Mesendoderm (in vitro differentiated cells): ENCODE results near the gene SYT7.

Source experiments
- DNase-seq: peaks from one replicate; pipeline ENCODE4 v3.0.0; 2013
- H2AK5ac ChIP-seq: 2 replicates; pipeline ENCODE4 v1.6.1; 2013; ENCODE audit warnings: low read length, inconsistent platforms
- H2BK120ac ChIP-seq: 2 replicates; pipeline ENCODE4 v1.6.1; 2013; ENCODE audit warnings: low read depth, mild to moderate bottlenecking, low read length, moderate library complexity, mixed read lengths
- H2BK15ac ChIP-seq: replicated peaks from 2 replicates; pipeline ENCODE4 v1.6.1; 2013; ENCODE audit warnings: low read depth, mild to moderate bottlenecking, moderate library complexity
- H2BK5ac ChIP-seq: 2 replicates; pipeline ENCODE4 v1.6.1; 2013; ENCODE audit warnings: low read length, inconsistent platforms
- H3K18ac ChIP-seq: 2 replicates; pipeline ENCODE4 v1.6.1; 2013; ENCODE audit warnings: mild to moderate bottlenecking, low read length, mixed read lengths
- H3K23ac ChIP-seq: one replicate; pipeline ENCODE4 v1.6.1; 2013; ENCODE audit warnings: low read length
- H3K27ac ChIP-seq: 2 replicates; pipeline ENCODE4 v1.5.1; 2013; ENCODE audit warnings: low read depth, mild to moderate bottlenecking, inconsistent platforms, low read length, moderate library complexity
- H3K27me3 ChIP-seq: 2 replicates; pipeline ENCODE4 v1.6.1; 2013; ENCODE audit warnings: low read length, control low read depth, mild to moderate bottlenecking, inconsistent platforms; ENCODE audit not compliant: insufficient read depth, poor library complexity
- H3K36me3 ChIP-seq: 2 replicates; pipeline ENCODE4 v1.6.1; 2013; ENCODE audit warnings: low read length, inconsistent platforms; ENCODE audit not compliant: control insufficient read depth, insufficient read depth
- H3K4ac ChIP-seq: one replicate; pipeline ENCODE4 v1.6.1; 2013; ENCODE audit warnings: low read depth, mild to moderate bottlenecking, low read length, moderate library complexity
- H3K4me1 ChIP-seq: 2 replicates; pipeline ENCODE4 v1.6.1; 2013; ENCODE audit warnings: low read depth, low read length, inconsistent platforms; ENCODE audit not compliant: control insufficient read depth
- H3K4me2 ChIP-seq: 2 replicates; pipeline ENCODE4 v1.6.1; 2013; ENCODE audit warnings: low read length
- H3K4me3 ChIP-seq: 2 replicates; pipeline ENCODE4 v1.5.1; 2013; ENCODE audit warnings: mild to moderate bottlenecking, low read length
- H3K56ac ChIP-seq: one replicate; pipeline ENCODE4 v1.6.1; 2013; ENCODE audit warnings: low read length
- H3K79me1 ChIP-seq: 2 replicates; pipeline ENCODE4 v1.6.1; 2013; ENCODE audit warnings: low read length, inconsistent platforms
- H3K79me2 ChIP-seq: 2 replicates; pipeline ENCODE4 v1.6.1; 2013; ENCODE audit warnings: mild to moderate bottlenecking, low read length; ENCODE audit not compliant: control insufficient read depth, insufficient read depth
- H3K9ac ChIP-seq: 2 replicates; pipeline ENCODE4 v1.6.1; 2013; ENCODE audit warnings: low read length, inconsistent platforms
- H4K5ac ChIP-seq: one replicate; pipeline ENCODE4 v1.6.1; 2013; ENCODE audit warnings: low read length
- H4K8ac ChIP-seq: one replicate; pipeline ENCODE4 v1.6.1; 2013; ENCODE audit warnings: low read depth, mild to moderate bottlenecking, control low read depth, low read length, moderate library complexity
- WGBS: extraction: QIAGEN DNeasy Blood & Tissue Kit; methylation state at CpG from one replicate; pipeline ENCODE4 v1.1.7; 2013; ENCODE audit warnings: low lambda C conversion rate, missing lambda C conversion rate; ENCODE audit not compliant: insufficient coverage; ENCODE audit errors: extremely low coverage; 5-methylcytosine and 5-hydroxymethylcytosine counted together

Gene SYT7

GRCh38 chr11:61543606-61544306 lies 37.1 kb downstream of the SYT7 start:
- H3K56ac ChIP-seq, result no peak overlapping the region
- H3K27ac ChIP-seq, result no peak overlapping the region
- no peak for DNase-seq
- no peak overlapping the region for H3K23ac ChIP-seq
- no peak overlapping the region for H3K4me2 ChIP-seq
- H2BK15ac ChIP-seq, result no peak overlapping the region
- no peaks in the 10 kb centered on the region for H3K36me3 ChIP-seq
- no peak overlapping the region for H3K4ac ChIP-seq
- no peak overlapping the region for H4K8ac ChIP-seq
- no peak overlapping the region for H2AK5ac ChIP-seq
- no peak overlapping the region for H3K9ac ChIP-seq
- no peak overlapping the region for H3K4me3 ChIP-seq
- no peak overlapping the region for H4K5ac ChIP-seq
- H3K18ac ChIP-seq, result no peak overlapping the region
- no peak overlapping the region for H2BK5ac ChIP-seq
- peaks cover 4% of the 10 kb centered on the region for H3K4me1 ChIP-seq
- H3K79me1 ChIP-seq, result no peaks in the 10 kb centered on the region
- H3K27me3 ChIP-seq, result no peaks in the 10 kb centered on the region
- no peaks in the 10 kb centered on the region for H3K79me2 ChIP-seq
- no peak overlapping the region for H2BK120ac ChIP-seq
- no CpG with 5 or more reads among the region's 4 CpGs for WGBS

- Histone ChIP-seq H3K4me2 (no peak overlapping the region), H3K23ac (no peak overlapping the region), H3K9ac (peak overlapping the region; percentile 8), H2AK5ac (no peak overlapping the region), H3K79me2 (no peaks in the 10 kb centered on the region), H3K4me1 (peaks cover 4% of the 10 kb centered on the region), H4K5ac (no peak overlapping the region), H3K56ac (peak overlapping the region; percentile 50), H3K36me3 (no peaks in the 10 kb centered on the region), H3K27me3 (no peaks in the 10 kb centered on the region), H2BK120ac (no peak overlapping the region), H3K4me3 (no peak overlapping the region), H2BK15ac (no peak overlapping the region), H4K8ac (no peak overlapping the region), H2BK5ac (no peak overlapping the region), H3K4ac (no peak overlapping the region), H3K18ac (no peak overlapping the region), H3K79me1 (no peaks in the 10 kb centered on the region), H3K27ac (no peak overlapping the region)
- DNase-seq, result no peak
- no CpG with 5 or more reads among the region's 16 CpGs for WGBS
Observed at GRCh38 chr11:61542705-61543104, 38.2 kb downstream of the SYT7 start.

- Histone ChIP-seq H3K27me3 (no peaks in the 10 kb centered on the region), H3K9ac (no peak overlapping the region), H3K4ac (no peak overlapping the region), H3K36me3 (no peaks in the 10 kb centered on the region), H3K4me2 (no peak overlapping the region), H2BK15ac (no peak overlapping the region), H3K27ac (no peak overlapping the region), H2BK120ac (no peak overlapping the region), H2AK5ac (no peak overlapping the region), H4K5ac (no peak overlapping the region), H3K4me3 (no peak overlapping the region), H2BK5ac (no peak overlapping the region), H3K56ac (peak overlapping the region; percentile 50), H3K79me2 (no peaks in the 10 kb centered on the region), H3K79me1 (no peaks in the 10 kb centered on the region), H3K4me1 (peaks cover 4% of the 10 kb centered on the region), H3K18ac (no peak overlapping the region), H4K8ac (no peak overlapping the region), H3K23ac (peak overlapping the region; percentile 89)
- no CpG with 5 or more reads among the region's 19 CpGs for WGBS
- DNase-seq, result no peak
Observed at GRCh38 chr11:61542024-61542461, 38.8 kb downstream of the SYT7 start.

GRCh38 chr11:61541598-61541997 lies 39.3 kb downstream of the SYT7 start:
- peaks cover 4% of the 10 kb centered on the region for H3K4me1 ChIP-seq
- no peak overlapping the region for H4K8ac ChIP-seq
- H3K56ac ChIP-seq, result peak overlapping the region; percentile 50
- no peaks in the 10 kb centered on the region for H3K27me3 ChIP-seq
- H3K79me2 ChIP-seq, result no peaks in the 10 kb centered on the region
- no peaks in the 10 kb centered on the region for H3K36me3 ChIP-seq
- no peak overlapping the region for H3K27ac ChIP-seq
- H3K4me3 ChIP-seq, result no peak overlapping the region
- H2BK120ac ChIP-seq, result no peak overlapping the region
- H3K23ac ChIP-seq, result no peak overlapping the region
- no peak overlapping the region for H2BK5ac ChIP-seq
- WGBS, result no CpG with 5 or more reads among the region's 3 CpGs
- no peak overlapping the region for H3K4me2 ChIP-seq
- no peak overlapping the region for H3K4ac ChIP-seq
- no peak overlapping the region for H3K9ac ChIP-seq
- DNase-seq, result peak; percentile 87
- no peak overlapping the region for H2BK15ac ChIP-seq
- H3K18ac ChIP-seq, result no peak overlapping the region
- no peaks in the 10 kb centered on the region for H3K79me1 ChIP-seq
- no peak overlapping the region for H4K5ac ChIP-seq
- H2AK5ac ChIP-seq, result no peak overlapping the region

- H3K4me1 ChIP-seq, result peaks cover 4% of the 10 kb centered on the region
Observed at GRCh38 chr11:61540528-61540927, 40.3 kb downstream of the SYT7 start.

More at GRCh38 chr11:61540528-61540927, 40.3 kb downstream of the SYT7 start:
- Histone ChIP-seq H3K4ac (no peak overlapping the region), H3K18ac (no peak overlapping the region), H3K4me3 (no peak overlapping the region), H3K4me2 (no peak overlapping the region), H4K5ac (no peak overlapping the region), H3K79me2 (no peaks in the 10 kb centered on the region), H3K27ac (no peak overlapping the region), H4K8ac (no peak overlapping the region), H3K36me3 (no peaks in the 10 kb centered on the region), H2BK15ac (no peak overlapping the region), H3K56ac (no peak overlapping the region), H3K23ac (no peak overlapping the region), H2BK120ac (no peak overlapping the region), H2BK5ac (no peak overlapping the region), H3K79me1 (no peaks in the 10 kb centered on the region), H2AK5ac (no peak overlapping the region), H3K9ac (no peak overlapping the region), H3K27me3 (no peaks in the 10 kb centered on the region)
- no CpG with 5 or more reads among the region's 9 CpGs for WGBS
- DNase-seq, result no peak
